Mucosa of descending colon (tissue), 3 donors: ENCODE data around the gene SPTBN1. TPM values are rescaled to one million over a fixed set of nuclear protein-coding genes. Genes with fewer than 3 reads are reported as not detected.

Experiments
- ATAC-seq: fragments of 200-7000 bp; cut with Tn5 transposase; one replicate; pipeline ENCODE4 v1.9.1; 2020; ENCODE audit warnings: mild to moderate bottlenecking, moderate library complexity
- DNase-seq, 3 donors: peaks; one replicate each; pipeline ENCODE4 v3.0.0-alpha.2; 2020
- H3K36me3 ChIP-seq: fragments of 200-600 bp; one replicate; pipeline ENCODE4 v1.8.0; 2021; ENCODE audit warnings: low read depth, mild to moderate bottlenecking
- H3K4me1 ChIP-seq: fragments of 200-600 bp; one replicate; pipeline ENCODE4 v1.8.0; 2021; ENCODE audit warnings: low read depth, mild to moderate bottlenecking
- H3K4me3 ChIP-seq: fragments of 200-600 bp; one replicate; pipeline ENCODE4 v1.8.0; 2021; ENCODE audit warnings: mild to moderate bottlenecking
- H3K9me3 ChIP-seq: fragments of 200-600 bp; one replicate; pipeline ENCODE4 v1.8.0; 2021; ENCODE audit warnings: mild to moderate bottlenecking
- CTCF ChIP-seq: fragments of 200-600 bp; IDR thresholded peaks from one replicate; pipeline ENCODE4 v1.8.0; 2022; ENCODE audit warnings: antibody characterized with exemption, mild to moderate bottlenecking
- intact Hi-C, 2 donors: fragments of 100-400 bp; cut with DNase I in 1 of 2; cut with micrococcal nuclease in 1 of 2; formaldehyde crosslinking; loops; one replicate each; pipeline versions ENCODE4 v1.11.0 to v1.11.1; 2022; cut with DNase I, micrococcal nuclease
- total RNA-seq, 3 donors: library from RNA; stranded (reverse); fragmentation: NEBNext Ultra II Directional in 2 of 3; extraction: Animal tissue kit (Norgen Biotek cat#: 25700) in 2 of 3; gene quantifications; one replicate each; pipeline versions ENCODE4 v1.2.1 to v1.2.4, GENCODE V29; 2021 to 2023
- donor health status: DM: no; HTN: no; CAD: no; lungs with moderate emphysema.
- donor health status: DM: no; HTN: no; CAD: no.
- donor health status: DM: no; HTN: yes; CAD: no.

SPTBN1 gene
- total RNA-seq, 3 donors from 2014 or later, result 237 to 396 (median 392) TPM

DNA sequence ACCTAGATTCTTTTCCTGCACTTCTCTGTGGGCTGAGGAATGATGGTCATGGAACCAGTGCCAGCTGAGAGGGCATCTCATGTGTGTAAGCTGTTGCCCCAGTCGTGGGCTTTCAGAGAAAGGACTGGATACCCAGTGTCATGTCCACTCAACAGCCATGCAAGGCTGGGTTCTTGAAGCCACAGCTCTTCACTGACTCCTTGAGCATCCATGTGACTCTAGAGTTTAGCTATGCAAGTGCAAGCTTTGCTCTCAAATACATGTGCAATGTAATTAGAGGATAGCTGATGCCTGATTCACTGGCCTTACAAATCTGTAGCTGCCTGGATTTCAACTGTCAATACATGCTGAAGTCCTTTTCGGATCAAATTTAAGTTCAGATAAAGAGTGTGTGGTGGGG lies 220.5 kb downstream of the SPTBN1 start:
- H3K9me3 ChIP-seq, result no peaks in the 10 kb centered on the region
- H3K4me3 ChIP-seq, result no peak overlapping the region
- no peak for ATAC-seq
- no peaks in the 10 kb centered on the region for H3K36me3 ChIP-seq
- peaks cover 11% of the 10 kb centered on the region for H3K4me1 ChIP-seq
- no peak for DNase-seq
- TF ChIP-seq CTCF, result no peak
- intact Hi-C loops, result no loop called here

- intact Hi-C loops, result no loop called here
- Histone ChIP-seq H3K4me1 (peaks cover 11% of the 10 kb centered on the region), H3K36me3 (no peaks in the 10 kb centered on the region), H3K4me3 (no peak overlapping the region), H3K9me3 (no peaks in the 10 kb centered on the region)
- no peak for TF ChIP-seq CTCF
- ATAC-seq (no peak), DNase-seq (no peak)
Observed at GRCh38 chr2:54677476-54678265, 221.5 kb downstream of the SPTBN1 start.

DNA sequence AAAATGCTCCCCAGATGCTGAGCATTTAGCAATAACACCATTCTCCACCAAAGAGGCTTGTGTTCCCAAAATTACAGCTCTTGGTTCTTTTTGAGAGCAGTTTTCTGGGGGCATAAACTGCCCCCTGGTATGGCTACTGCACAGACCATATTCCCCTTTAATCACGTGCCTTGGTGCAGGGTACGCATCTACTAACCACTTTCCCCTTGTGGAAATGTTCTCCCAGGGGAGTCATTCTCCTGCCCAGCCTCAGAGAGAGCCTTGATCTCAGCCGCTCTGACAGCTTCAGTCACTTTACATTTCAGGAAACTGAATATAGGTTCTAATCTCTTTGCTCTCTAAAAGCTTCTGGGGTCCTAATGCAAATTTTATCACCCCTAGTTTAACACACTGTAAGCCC lies 222.6 kb downstream of the SPTBN1 start:
- ATAC-seq (no peak), DNase-seq (no peak)
- Histone ChIP-seq H3K4me1 (peaks cover 5% of the 10 kb centered on the region), H3K36me3 (no peaks in the 10 kb centered on the region), H3K9me3 (no peaks in the 10 kb centered on the region), H3K4me3 (no peak overlapping the region)
- intact Hi-C loops, result no loop called here
- no peak for TF ChIP-seq CTCF

- H3K9me3 ChIP-seq, result no peaks in the 10 kb centered on the region
- ATAC-seq, result no peak
- no peak overlapping the region for H3K4me3 ChIP-seq
- H3K4me1 ChIP-seq, result no peaks in the 10 kb centered on the region
- intact Hi-C loops, result no loop called here
- no peak for DNase-seq
- TF ChIP-seq CTCF, result no peak
- H3K36me3 ChIP-seq, result no peaks in the 10 kb centered on the region
Observed at GRCh38 chr2:54680397-54681041, 224.4 kb downstream of the SPTBN1 start.

DNA sequence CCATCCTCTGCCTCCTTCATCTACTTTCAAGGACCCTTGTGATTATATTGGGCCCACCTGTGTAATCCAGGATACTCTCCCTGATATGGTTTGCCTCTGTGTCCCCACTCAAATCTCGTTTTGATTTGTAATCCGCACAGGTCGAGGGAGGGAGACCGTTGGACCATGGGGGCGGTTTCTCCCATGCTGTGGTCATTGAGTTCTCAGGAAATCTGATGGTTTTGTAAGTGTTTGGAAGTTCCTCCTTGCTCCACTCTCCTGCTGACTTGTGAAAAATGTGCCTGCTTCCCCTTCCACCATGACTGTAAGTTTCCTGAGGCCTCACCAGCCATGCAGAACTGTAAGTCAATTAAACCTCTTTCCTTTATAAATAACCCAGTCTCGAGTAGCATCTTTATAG lies 225.3 kb downstream of the SPTBN1 start:
- no peaks in the 10 kb centered on the region for H3K36me3 ChIP-seq
- no peaks in the 10 kb centered on the region for H3K9me3 ChIP-seq
- DNase-seq (no peak), ATAC-seq (no peak)
- no peaks in the 10 kb centered on the region for H3K4me1 ChIP-seq
- TF ChIP-seq CTCF, result no peak
- intact Hi-C loops, result no loop called here
- H3K4me3 ChIP-seq, result no peak overlapping the region
